ENCODE measurements around the gene THRB.

Gene THRB

GRCh38 chr3:24138876-24139256 is 355.8 kb downstream of the THRB start:
- TF ChIP-seq, protein P1, sequence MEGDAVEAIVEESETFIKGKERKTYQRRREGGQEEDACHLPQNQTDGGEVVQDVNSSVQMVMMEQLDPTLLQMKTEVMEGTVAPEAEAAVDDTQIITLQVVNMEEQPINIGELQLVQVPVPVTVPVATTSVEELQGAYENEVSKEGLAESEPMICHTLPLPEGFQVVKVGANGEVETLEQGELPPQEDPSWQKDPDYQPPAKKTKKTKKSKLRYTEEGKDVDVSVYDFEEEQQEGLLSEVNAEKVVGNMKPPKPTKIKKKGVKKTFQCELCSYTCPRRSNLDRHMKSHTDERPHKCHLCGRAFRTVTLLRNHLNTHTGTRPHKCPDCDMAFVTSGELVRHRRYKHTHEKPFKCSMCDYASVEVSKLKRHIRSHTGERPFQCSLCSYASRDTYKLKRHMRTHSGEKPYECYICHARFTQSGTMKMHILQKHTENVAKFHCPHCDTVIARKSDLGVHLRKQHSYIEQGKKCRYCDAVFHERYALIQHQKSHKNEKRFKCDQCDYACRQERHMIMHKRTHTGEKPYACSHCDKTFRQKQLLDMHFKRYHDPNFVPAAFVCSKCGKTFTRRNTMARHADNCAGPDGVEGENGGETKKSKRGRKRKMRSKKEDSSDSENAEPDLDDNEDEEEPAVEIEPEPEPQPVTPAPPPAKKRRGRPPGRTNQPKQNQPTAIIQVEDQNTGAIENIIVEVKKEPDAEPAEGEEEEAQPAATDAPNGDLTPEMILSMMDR (IDR thresholded peaks at IDR 0.05), result no peak
- DNase-seq, result no peak
- no peak overlapping the region for H3K27ac Mint-ChIP-seq
- H3K27me3 Mint-ChIP-seq (ENCODE audit: low read depth, poor library complexity), result no peaks in the 10 kb centered on the region
- no peaks in the 10 kb centered on the region for H3K9me3 Mint-ChIP-seq
- H3K4me1 Mint-ChIP-seq, result no peaks in the 10 kb centered on the region
- no peaks in the 10 kb centered on the region for H3K36me3 Mint-ChIP-seq (ENCODE audit: low read depth)
- no peak overlapping the region for H3K4me3 Mint-ChIP-seq

- TF ChIP-seq, protein P1 (IDR thresholded peaks at IDR 0.05), result no peak
- H3K4me1 Mint-ChIP-seq, result no peaks in the 10 kb centered on the region
Measured at GRCh38 chr3:24137958-24138875, 356.4 kb downstream of the THRB start.

GRCh38 chr3:24137334-24137733 is 357.3 kb downstream of the THRB start:
- H3K4me3 Mint-ChIP-seq, result no peak overlapping the region
- TF ChIP-seq, protein P1 (IDR thresholded peaks at IDR 0.05), result no peak
- no peaks in the 10 kb centered on the region for H3K27me3 Mint-ChIP-seq (ENCODE audit: low read depth, poor library complexity)
- H3K27ac Mint-ChIP-seq, result no peak overlapping the region
- no peak for DNase-seq
- H3K4me1 Mint-ChIP-seq, result no peaks in the 10 kb centered on the region
- H3K9me3 Mint-ChIP-seq, result no peaks in the 10 kb centered on the region
- no peaks in the 10 kb centered on the region for H3K36me3 Mint-ChIP-seq (ENCODE audit: low read depth)

More at GRCh38 chr3:24137958-24138875, 356.4 kb downstream of the THRB start:
- Mint-ChIP-seq H3K36me3 (ENCODE audit: low read depth) (no peaks in the 10 kb centered on the region), H3K9me3 (no peaks in the 10 kb centered on the region), H3K27me3 (ENCODE audit: low read depth, poor library complexity) (no peaks in the 10 kb centered on the region), H3K4me3 (no peak overlapping the region), H3K27ac (no peak overlapping the region)
- no peak for DNase-seq

DNA sequence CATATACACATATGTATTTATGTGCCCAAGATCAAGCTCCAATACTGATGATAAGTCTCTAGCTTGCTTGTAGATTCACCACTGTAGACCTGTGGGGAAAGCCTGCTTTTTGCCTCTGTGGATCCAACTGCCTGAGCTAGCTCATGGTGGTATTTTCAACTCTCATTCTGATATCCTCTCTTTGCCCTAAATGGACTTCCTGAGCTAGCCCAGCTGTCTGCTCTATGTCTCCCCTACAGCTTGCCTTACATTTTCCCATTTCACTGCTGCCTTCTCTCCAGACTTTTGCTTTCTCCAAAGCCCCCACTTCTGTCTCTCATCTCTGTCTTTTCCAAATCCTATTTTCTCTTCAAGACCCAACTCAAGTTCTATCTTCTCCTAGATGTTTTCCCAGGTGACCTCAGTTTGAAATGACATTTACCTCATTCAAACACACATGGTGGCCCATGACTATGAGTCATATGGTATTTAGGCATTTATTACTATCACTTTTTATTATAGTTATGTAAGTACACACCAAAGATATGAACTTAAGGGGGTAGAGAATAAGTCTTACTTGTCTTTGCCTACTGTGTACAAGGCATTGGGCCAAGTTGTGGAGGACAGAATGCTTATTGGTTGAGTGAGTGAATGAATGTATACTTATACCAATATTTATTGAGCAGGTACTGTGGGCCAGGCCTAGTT is 357.9 kb downstream of the THRB start:
- no peak overlapping the region for H3K4me3 Mint-ChIP-seq
- H3K27ac Mint-ChIP-seq, result no peak overlapping the region
- TF ChIP-seq, protein P1 (IDR thresholded peaks at IDR 0.05), result no peak
- no peaks in the 10 kb centered on the region for H3K36me3 Mint-ChIP-seq (ENCODE audit: low read depth)
- DNase-seq, result no peak
- no peaks in the 10 kb centered on the region for H3K27me3 Mint-ChIP-seq (ENCODE audit: low read depth, poor library complexity)
- H3K4me1 Mint-ChIP-seq, result no peaks in the 10 kb centered on the region
- no peaks in the 10 kb centered on the region for H3K9me3 Mint-ChIP-seq

DNA sequence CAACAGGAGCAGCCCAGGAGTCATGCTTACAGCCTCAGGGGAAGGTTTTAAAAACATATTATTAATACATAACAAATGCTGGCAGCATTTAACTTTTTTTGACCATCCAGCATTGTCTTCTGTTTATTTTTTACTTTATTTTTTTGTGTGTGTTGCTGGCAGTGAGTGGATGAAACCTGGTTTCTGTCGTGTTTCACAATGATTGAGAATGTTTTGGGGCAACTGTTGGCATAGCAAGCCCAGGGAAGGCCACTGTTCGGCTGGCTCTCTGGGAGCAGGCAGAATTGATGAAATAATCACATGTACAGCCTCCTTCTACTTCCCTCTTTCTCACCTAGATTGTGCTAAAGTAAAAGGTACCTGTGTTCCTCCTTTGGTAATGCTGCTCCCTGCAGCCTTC is 359.4 kb downstream of the THRB start:
- H3K4me3 Mint-ChIP-seq, result no peak overlapping the region
- no peak overlapping the region for H3K27ac Mint-ChIP-seq
- no peak for DNase-seq
- no peaks in the 10 kb centered on the region for H3K27me3 Mint-ChIP-seq (ENCODE audit: low read depth, poor library complexity)
- H3K9me3 Mint-ChIP-seq, result no peaks in the 10 kb centered on the region
- H3K36me3 Mint-ChIP-seq (ENCODE audit: low read depth), result no peaks in the 10 kb centered on the region
- H3K4me1 Mint-ChIP-seq, result no peaks in the 10 kb centered on the region
- TF ChIP-seq, protein P1 (IDR thresholded peaks at IDR 0.05), result no peak
